NCI-H748 treated with DMSO at 0.1 percent for 48 hours (cell line): ENCODE data around the gene SNRPA.
"Not testable (repeated sequence)": the region's sequence is repeated elsewhere in the genome, so short reads cannot be mapped to it uniquely, and the experiment has no call there.

Source experiments
- DNase-seq: peaks from one replicate; lab custom pipeline; 2025; lab: John Stamatoyannopoulos, UW

The SNRPA gene

DNA sequence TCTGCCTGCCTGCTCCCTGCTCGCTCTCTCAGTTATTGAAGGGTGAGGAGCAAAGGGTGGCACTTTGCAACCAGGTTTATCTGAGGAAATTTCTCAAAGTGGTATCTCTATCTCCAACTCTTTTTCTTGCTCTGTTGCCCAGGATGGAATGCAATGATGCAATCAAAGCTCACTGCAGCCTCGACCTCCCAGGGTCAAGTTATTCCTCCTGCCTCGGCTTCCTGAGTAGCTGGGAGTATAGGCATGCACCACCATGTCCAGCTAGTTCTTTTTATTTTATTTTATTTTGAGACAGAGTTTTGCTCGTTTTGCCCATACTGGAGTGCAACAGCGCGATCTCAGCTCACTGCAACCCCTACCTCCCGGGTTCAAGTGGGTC, 5.6 kb upstream of the SNRPA start:
- DNase-seq = no peak

DNA sequence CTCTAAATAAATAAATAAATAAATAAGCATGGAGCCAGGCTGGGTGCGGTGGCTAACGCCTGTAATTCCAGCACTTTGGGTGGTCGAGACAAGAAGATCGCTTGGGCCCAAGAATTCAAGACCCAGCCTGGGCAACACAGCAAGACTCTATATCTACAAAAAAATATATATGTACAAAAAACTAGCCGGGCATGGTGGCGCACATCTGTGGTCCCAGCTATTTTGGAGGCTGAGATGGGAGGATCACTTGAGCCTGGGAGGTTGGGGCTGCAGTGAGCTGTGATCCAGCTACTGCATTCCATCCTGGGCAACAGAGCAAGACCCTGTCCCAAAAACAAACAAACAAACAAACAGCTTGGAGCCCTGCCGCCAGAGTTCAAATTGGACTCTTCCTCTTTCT, 3.5 kb upstream of the SNRPA start:
- DNase-seq = no peak

DNA sequence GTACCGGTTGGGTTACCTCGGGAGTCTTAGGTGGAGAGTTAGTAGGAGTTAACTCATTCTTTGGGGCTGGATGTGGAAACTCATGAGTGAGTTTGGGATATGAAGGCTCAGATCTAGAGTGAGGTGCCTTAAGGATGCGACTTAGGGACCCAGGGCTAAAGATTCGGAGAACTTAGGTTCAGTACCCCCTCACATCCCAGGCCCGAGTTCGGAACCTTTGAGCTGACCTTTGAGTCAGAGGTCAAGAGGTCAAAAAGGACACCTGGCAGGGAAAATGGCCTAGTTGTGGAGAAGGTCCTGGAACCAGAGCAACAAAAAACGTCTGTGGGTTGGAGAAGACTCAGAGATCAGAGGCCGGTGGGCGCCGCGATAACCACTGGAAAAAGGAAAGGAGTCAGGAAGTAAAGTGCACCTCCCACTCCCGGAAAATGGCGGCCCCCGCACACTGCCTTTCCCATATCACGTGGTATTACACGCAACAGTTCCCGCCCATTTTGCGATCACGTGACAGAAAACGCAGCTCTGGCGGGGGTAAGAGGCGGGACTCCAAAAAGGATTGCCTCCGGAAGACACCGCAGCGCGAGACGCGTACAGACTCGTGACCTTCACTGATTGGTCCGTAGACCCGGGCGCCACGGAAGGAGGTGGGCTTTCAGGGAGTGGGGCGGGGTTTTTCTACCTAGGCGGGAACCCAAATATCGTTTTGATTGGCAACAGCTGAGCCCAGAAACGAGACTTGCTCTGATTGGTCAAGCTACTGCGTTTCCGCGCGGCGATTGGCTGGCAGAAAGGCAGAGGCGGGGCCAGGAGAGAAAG, 737 bp upstream of the SNRPA start, which contains the start of gene ACTMAP:
Gene ACTMAP, minus strand, starts transcription at position 420 of the 816 bp plus-strand sequence. CDS start 674 bp downstream, outside the sequence.
- peak; percentile 99 for DNase-seq

DNA sequence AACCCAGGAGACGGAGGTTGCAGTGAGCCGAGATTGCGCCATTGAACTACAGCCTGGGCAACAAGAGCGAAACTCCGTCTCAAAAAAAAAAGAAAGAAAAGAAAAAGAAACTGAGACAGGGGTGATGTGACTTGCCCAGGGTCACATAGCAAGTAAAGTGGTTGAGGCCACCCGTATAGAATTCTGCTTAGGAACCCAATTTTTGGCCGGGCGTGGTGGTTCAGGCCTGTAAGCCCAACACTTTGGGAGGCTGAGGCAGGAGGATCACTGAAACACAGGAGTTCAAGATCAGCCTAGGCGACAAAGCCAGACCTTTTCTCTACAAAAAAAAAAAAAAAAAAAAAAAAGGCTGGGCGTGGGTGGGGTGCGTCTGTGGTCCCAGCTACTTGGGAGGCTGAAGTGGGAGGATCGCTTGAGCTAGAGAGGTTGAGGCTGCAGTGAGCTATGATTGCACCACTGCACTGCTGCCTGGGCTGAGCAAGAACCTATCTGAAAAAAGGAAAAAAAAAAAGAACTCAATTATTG, 1.3 kb downstream of the SNRPA start:
- DNase-seq = no peak

GRCh38 chr19:40754611-40755247, 3.7 kb downstream of the SNRPA start:
- DNase-seq = no peak

DNA sequence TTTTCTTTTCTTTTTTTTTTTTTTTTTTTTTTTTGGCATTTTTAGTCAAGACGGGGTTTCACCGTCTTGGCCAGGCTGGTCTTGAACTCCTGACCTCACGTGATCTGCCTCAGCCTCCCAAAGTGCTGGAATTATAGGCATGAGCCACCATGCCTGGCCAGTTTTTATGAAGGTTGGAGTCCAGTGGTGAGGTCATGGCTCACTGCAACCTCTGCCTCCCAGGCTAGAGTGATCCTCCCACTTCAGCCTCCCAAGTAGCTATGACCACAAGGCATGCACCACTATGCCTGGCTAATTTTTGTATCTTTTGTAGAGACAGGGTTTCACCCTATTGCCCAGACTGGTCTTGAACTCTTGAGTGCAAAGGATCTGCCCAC, 4.2 kb downstream of the SNRPA start:
- no peak for DNase-seq

DNA sequence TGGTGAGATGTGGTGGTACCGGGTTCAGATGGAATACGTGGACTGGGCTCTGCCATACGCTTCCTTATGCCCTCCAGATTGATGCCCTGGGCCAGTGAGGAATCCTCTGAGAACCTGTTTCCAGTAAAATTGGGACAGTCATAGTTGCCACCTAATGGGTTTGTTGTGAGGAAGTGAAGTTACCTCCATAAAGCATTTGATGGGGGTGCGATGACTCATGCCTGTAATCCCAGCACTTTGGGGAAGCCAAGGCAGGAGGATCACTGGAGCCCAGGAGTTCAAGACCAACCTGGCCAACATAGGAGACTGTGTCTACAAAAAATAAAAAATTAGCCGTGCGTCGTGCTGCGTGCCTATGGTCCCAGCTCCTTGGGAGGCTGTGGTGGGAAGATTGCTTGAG, 4.8 kb downstream of the SNRPA start:
- DNase-seq = no peak

GRCh38 chr19:40756502-40757110, 5.6 kb downstream of the SNRPA start:
- DNase-seq = no peak

- DNase-seq = no peak
Observed at GRCh38 chr19:40758491-40758890, 7.5 kb downstream of the SNRPA start.

DNA sequence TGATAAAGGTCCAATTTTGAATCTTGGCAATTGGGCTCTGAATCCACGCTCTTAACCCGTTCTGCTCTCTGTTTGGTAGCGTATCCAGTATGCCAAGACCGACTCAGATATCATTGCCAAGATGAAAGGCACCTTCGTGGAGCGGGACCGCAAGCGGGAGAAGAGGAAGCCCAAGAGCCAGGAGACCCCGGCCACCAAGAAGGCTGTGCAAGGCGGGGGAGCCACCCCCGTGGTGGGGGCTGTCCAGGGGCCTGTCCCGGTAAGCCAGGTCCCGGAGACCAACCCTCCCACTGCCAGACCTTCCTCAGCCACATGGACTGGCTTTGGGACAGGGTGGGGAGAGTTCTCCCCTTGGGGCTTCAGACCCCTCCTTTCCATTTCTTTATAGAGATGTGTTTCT, 8.3 kb downstream of the SNRPA start:
- DNase-seq = no peak

DNA sequence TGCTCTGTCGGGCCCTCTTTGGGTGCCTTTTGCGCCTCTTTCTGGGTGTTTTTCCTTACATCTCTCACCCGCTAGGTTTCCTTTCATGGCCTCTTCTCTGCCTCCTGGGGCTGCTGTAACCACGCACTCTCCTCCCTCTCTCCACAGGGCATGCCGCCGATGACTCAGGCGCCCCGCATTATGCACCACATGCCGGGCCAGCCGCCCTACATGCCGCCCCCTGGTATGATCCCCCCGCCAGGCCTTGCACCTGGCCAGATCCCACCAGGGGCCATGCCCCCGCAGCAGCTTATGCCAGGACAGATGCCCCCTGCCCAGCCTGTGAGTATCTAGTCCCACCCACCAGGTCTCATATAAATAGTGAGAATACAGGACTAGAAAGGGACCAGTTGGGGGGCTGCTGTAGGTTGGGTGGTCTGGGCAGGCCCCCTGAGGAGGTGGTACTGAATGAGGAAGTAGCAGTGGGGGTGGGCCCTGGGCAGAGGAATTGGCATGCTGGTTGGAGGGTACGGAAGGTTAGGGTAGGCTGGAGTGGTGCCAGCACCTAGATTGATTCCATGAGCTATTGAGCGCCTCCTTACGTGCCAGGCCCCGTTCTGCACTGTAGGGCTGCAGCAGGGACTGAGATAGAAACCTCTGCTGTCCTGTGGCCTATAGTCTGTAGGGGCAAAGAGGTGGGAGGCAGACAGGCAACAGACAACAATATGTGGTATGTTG, 11.9 kb downstream of the SNRPA start:
- DNase-seq = no peak

DNA sequence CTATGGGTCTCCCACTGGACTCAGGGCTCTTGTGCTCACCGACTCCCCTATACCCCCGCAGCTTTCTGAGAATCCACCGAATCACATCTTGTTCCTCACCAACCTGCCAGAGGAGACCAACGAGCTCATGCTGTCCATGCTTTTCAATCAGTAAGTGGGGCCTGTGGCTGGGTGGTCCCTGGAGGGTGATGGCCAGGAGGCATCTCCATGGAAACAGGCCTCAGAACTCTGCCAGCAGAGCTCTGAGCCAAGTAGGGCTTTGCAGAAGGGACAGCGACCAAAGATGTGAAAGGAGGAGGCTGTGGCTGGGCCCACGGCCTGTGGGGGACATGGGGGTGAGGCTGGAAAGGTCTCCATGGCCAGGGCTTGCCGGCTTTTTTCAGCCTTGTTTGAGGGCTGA, 12.5 kb downstream of the SNRPA start:
- no peak for DNase-seq

DNA sequence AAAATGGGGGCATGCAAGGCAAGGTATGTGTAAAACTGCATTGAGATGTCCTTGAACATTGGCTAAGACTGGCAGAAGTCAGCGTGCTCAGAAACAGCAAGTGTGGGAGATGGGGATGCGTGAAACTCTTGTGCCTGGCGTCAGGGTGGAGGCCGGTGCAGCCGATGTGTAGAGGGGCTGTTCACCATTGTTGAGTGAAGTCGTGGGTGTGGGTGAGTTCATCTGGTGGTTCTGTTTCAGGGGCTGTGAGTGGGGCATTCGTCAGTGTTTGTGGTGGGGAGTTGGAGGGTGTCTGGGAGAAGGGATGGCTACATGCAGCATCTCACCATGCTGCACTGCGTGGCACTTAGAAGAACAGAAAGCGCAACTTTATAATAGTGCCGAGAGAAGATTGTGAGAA, 13.0 kb downstream of the SNRPA start:
- DNase-seq = no peak

- not testable (repeated sequence) for DNase-seq
Observed at GRCh38 chr19:40766385-40766784, 15.4 kb downstream of the SNRPA start.

GRCh38 chr19:40768869-40769268, 17.9 kb downstream of the SNRPA start:
- DNase-seq = no peak

DNA sequence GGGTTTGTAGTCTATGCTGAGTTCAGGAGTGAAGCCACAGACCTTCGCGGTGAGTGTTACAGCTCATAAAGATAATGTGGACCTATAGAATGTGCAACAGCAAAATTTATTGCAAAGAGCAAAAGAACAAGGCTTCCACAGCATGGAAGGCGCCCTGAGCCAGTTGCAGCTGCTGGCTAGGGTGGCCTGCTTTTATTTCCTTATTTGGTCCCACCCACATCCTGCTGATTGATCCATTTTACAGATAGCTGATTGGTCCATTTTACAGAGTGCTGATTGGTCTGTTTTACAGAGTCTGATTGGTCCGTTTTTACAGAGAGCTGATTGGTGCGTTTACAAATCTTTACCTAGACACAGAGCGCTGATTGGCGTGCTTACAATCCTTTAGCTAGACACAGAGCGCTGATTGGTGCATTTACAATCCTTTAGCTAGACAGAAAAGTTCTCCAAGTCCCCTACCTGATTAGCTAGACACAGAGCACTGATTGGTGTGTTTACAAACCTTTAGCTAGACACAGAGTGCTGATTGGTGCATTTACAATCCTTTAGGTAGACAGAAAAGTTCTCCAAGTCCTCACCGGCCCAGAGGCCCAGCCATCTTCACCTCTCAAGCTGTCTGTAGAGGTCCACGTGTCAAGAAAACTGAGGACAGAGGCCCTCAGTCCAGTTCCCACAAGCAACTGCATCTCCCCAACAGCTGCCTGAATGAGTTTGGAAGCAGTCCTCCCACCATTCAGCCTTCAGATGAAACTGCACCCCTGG, 20.3 kb downstream of the SNRPA start:
- DNase-seq = not testable (repeated sequence)

DNA sequence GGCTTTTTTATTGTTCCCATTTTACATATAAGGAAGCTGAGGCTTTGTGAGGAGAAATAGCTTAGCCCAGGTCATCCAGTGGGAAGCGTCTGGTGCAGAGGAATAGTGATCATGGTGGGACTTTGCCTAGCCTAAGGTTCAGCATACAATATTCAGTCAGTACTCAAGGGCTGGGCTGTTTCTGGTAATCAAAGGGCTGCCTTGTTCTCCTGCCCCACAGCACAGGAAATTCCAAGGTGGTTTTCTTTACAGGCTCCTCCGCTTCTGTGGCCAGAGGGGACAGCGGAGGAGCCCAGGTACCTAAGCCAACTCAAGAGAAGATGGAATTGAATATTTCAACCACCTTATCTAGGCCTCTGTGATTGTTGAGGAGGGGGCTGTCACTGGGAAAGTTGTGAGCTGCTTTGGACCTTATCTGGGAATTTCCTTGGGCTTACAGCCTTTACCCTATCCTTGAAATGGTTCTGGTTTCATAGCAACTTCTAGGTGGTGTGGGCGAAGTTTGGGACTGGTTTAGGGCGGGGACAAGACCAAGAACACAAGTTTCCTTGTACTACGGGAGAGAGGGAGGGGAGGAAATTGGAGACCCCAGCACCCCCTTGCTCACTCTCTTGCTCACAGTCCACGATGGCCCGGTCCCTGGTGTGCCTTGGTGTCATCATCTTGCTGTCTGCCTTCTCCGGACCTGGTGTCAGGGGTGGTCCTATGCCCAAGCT, 24.1 kb downstream of the SNRPA start, which contains the start of gene MIA:
Gene MIA, plus strand, starts transcription at position 606 of the 716 bp plus-strand sequence. Its CDS starts 22 bp downstream, at position 628.
- DNase-seq = no peak

GRCh38 chr19:40775632-40776022, 24.6 kb downstream of the SNRPA start:
- no peak for DNase-seq

DNA sequence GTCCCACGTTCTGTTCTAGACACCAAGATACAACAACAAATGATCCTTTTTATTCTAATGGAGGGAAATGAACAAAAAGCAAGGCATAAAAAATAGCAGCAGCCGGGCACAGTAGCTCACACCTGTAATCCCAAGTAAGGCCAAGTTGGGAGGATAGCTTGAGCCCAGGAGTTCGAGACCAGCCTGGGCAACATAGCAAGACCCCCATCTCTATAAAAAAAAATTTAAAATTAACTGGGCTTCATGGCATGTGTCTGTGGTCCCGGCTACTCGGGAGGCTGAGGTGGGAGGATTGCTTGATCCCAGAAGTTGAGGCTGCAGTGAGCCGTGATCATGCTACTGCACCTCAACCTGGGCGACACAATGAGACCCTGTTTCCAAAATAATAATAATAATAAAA, 25.4 kb downstream of the SNRPA start:
- DNase-seq = no peak

GRCh38 chr19:40776932-40777644, 26.1 kb downstream of the SNRPA start:
- peak; percentile 95 for DNase-seq
